ENCODE data around the gene SLC6A19. TPM values are rescaled to one million over a fixed set of nuclear protein-coding genes. Genes with fewer than 3 reads are reported as not detected.
A peak's percentile ranks its signal among the peaks of the same experiment; 100 is the strongest.

Gene SLC6A19
- total and polyA plus RNA-seq, 9 of the 15 experiments (the other 6 are each of a cell fraction or from before 2014, with no cell fraction given) = 0.03 to 1.6 (median 0.59) TPM

DNA sequence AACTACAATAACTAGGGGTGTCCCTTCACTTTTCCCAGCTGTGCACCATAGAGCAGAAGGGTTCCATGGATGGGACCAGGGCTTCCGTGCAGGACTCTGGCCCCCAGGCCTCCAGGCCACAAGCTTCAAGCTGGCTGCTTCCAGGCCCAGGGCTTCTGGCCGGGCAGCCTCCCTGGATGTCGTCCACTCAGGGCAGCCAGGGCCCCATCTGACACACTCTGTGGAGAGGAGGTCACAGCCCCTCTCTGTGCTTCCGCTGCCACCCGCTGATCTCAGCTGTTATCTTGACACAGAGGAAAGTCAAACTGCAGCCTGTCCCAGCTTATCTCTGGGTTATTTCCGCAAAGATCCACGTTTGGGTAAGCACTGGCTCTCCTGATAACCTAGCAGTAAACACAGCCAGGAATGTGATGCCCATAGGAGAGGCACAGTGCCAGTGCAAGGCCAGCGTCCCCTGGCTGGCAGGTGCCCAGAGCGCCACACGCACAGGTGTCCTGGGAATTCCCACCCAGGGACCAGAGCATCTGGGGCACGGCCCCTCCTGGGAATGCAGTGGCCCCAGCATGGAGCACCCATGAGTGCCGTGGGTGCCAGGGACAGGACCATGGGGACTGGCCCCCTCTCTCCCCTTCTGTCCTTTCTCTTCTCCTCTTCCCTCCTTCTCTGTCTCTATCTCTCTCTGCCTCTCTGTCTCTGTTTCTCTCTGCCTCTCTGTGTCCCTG lies 15.6 kb upstream of the SLC6A19 start (continued):
- no peak for TF ChIP-seq CHD7 (IDR thresholded peaks at IDR 0.05; ENCODE audit: low read depth, low read length)
- TF ChIP-seq, protein P1, sequence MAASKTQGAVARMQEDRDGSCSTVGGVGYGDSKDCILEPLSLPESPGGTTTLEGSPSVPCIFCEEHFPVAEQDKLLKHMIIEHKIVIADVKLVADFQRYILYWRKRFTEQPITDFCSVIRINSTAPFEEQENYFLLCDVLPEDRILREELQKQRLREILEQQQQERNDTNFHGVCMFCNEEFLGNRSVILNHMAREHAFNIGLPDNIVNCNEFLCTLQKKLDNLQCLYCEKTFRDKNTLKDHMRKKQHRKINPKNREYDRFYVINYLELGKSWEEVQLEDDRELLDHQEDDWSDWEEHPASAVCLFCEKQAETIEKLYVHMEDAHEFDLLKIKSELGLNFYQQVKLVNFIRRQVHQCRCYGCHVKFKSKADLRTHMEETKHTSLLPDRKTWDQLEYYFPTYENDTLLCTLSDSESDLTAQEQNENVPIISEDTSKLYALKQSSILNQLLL (CRISPR knock-in tag; IDR thresholded peaks at IDR 0.05; ENCODE audit: borderline replicate concordance) = no peak
- TF ChIP-seq, protein P2, sequence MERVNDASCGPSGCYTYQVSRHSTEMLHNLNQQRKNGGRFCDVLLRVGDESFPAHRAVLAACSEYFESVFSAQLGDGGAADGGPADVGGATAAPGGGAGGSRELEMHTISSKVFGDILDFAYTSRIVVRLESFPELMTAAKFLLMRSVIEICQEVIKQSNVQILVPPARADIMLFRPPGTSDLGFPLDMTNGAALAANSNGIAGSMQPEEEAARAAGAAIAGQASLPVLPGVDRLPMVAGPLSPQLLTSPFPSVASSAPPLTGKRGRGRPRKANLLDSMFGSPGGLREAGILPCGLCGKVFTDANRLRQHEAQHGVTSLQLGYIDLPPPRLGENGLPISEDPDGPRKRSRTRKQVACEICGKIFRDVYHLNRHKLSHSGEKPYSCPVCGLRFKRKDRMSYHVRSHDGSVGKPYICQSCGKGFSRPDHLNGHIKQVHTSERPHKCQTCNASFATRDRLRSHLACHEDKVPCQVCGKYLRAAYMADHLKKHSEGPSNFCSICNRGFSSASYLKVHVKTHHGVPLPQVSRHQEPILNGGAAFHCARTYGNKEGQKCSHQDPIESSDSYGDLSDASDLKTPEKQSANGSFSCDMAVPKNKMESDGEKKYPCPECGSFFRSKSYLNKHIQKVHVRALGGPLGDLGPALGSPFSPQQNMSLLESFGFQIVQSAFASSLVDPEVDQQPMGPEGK (CRISPR knock-in tag; IDR thresholded peaks at IDR 0.05; ENCODE audit: borderline replicate concordance) = no peak
- peak; percentile 83; the same call in 1 of the 2 replicates for TF ChIP-seq CC2D1A (IDR thresholded peaks at IDR 0.05)
- no peak for TF ChIP-seq POLR2AphosphoS2 (IDR thresholded peaks at IDR 0.05; ENCODE audit: low read length)
- no peak for TF ChIP-seq KDM4B (IDR thresholded peaks at IDR 0.05; ENCODE audit: borderline replicate concordance in 2 of 2, low read depth in 1 of 2)
- no peak for TF ChIP-seq XRCC4 (IDR thresholded peaks at IDR 0.05; ENCODE audit: extremely low read depth, insufficient read depth, insufficient read length)
- TF ChIP-seq EP400 (IDR thresholded peaks at IDR 0.05) = peak; percentile 41; the same call in 1 of the 2 replicates
- peak; percentile 31; the same call in 1 of the 2 replicates for TF ChIP-seq ATF4 (CRISPR knock-in tag; IDR thresholded peaks at IDR 0.05)
- TF ChIP-seq MECOM (CRISPR knock-in tag; IDR thresholded peaks at IDR 0.05) = peak; percentile 78; the same call in 1 of the 2 replicates
- no peak for TF ChIP-seq GTF2E2 (tag; IDR thresholded peaks at IDR 0.05)

Data from K562 (cell line).